ENCODE results near the gene VPS52. TPM values are rescaled to one million over a fixed set of nuclear protein-coding genes. Genes with fewer than 3 reads are reported as not detected.

Gene VPS52
- total RNA-seq, 2 donors from 2014 or later: 25.9 to 33.4 TPM

DNA sequence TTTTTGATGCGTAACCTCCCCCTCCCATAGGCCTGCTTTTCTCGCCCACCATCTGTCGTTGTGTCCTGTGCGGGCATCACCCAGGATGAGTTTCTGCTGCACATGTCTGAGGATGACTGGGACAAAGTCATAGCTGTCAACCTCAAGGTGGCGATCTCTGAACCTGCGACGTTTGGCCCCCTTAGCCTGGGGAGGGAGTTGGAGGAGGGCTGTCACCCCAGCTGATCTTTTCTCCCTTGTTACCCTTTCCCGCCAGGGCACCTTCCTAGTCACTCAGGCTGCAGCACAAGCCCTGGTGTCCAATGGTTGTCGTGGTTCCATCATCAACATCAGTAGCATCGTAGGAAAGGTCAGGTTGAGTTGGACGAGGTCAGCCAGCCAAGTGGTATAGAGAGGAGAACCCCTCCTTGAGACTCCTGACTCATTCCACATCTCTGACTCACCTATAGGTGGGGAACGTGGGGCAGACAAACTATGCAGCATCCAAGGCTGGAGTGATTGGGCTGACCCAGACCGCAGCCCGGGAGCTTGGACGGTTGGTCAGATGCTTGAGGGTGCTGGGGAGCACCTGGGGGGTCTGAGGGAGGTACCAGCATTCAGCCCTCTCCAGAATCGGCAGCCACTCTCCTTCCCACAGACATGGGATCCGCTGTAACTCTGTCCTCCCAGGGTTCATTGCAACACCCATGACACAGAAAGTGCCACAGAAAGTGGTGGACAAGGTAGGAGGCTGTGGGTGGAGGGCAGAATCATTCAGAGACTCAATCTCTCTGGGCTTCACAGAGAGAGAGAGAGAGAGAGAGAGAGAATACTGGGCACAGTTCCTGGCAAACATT, 66.3 kb downstream of the VPS52 start:
- DNase-seq (no peak), ATAC-seq (no peak)
- intact Hi-C loops (cut with DNase I): no loop called here

GRCh38 chr6:33204415-33205190, 67.1 kb downstream of the VPS52 start, which contains the start of gene HSD17B8:
Gene HSD17B8 (plus strand): TSS chr6:33204655. CDS start chr6:33204669, 14 bp downstream.
- DNase-seq (peak; percentile 97), ATAC-seq (peak; percentile 69 to 70)
- intact Hi-C loops (cut with DNase I): no loop called here

DNA sequence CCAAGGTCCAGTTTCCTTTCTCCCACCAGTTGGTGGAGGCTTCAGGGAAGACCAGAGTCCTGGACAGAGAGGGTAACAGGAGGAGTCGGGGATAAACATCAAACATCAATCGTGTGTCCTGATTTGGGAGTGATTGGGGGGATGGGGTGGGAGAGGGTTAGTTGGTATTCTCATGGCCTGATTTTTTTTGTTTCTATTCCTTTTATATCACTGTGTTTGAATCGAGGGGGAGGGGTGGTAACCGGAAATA, 67.6 kb downstream of the VPS52 start:
- ATAC-seq (no peak), DNase-seq (no peak)
- intact Hi-C loops (cut with DNase I): no loop called here

DNA sequence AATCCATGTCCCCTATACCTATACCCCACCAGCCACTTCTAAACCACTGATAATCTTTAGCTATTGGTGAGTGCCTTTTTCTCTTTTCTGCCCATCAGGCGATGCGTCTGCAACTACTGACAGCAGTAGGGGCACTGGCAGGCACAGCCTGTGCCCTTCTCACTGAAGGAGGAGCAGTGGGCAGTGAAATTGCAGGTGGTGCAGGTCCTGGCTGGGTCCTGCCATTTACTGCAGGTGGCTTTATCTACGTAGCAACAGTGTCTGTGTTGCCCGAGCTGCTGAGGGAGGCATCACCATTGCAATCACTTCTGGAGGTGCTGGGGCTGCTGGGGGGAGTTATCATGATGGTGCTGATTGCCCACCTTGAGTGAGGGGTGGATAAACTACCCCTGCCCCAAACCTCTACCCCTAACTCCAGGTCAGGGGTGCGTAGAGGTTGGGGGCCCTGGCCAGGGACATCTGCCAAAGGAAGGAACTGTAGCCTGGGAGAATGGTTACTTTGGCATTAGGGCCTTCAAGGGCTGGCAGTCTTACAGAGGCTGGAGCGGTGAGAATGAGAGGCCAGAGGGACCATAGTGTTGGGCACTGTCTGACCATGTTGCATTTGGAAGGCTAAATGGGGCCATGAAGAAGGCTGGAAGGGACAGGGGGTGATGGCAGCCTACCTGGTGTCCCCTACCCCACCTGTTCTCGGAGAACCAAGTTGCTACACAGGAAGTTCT, 68.1 kb downstream of the VPS52 start:
- intact Hi-C loops (cut with DNase I): no loop called here
- ATAC-seq: no peak
- no peak for DNase-seq

- DNase-seq (no peak), ATAC-seq (no peak)
- intact Hi-C loops (cut with DNase I): no loop called here
Observed at GRCh38 chr6:33202799-33203198, 68.9 kb downstream of the VPS52 start.

DNA sequence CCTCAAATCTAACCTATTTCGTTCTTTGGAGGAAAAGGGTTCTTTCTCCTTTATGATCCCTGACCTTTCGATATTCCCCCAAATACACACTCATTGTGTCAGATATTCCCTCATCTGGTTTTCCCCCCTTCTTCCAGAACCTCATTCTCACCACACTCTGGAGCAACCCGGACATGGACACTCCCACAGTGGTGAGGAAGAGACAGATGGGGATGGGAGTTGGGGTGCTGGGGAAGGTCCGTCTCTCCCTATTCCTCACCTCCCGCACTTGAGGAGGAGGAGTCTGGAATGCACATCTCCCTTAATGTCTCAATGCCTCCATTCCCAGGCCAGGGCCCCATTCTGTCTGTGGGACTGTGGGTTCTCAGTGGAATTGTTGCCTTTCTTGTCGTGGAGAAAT, 69.7 kb downstream of the VPS52 start:
- ATAC-seq: no peak
- intact Hi-C loops (cut with DNase I): no loop called here
- DNase-seq: no peak

- ATAC-seq (peak in 1 of 2 donors; percentile 1), DNase-seq (peak; percentile 51)
- intact Hi-C loops (cut with DNase I): no loop called here
Observed at GRCh38 chr6:33201147-33201545, 70.5 kb downstream of the VPS52 start.

Small RNA genes within 50 kb of the gene (microRNA-seq; reads per million reads assigned to microRNA genes)
- gene MIR219A1 (0.60 to 2.2 reads per million in 2 donors), gene MIR6834 (0 reads per million in 2 donors), gene MIR6873 (0 reads per million in 2 donors)

Other genes starting within 250 kb of the VPS52 start
- 10 to 100 TPM; 50.5 to 54.1 TPM for gene HLA-DPA1, start 198.2 kb downstream of the VPS52 start, total RNA-seq
- 10 to 100 TPM; 47.8 to 53.8 TPM for gene HLA-DPB1, start 195.9 kb downstream of the VPS52 start, total RNA-seq
- gene COL11A2, start 79.4 kb downstream of the VPS52 start, total RNA-seq: 1 to 10 TPM in 1 of 2 donors, under 1 TPM in 1; 0.94 to 1.3 TPM
- 10 to 100 TPM; 32.5 to 39.5 TPM for gene RXRB, start 71.2 kb downstream of the VPS52 start, total RNA-seq
- gene SLC39A7, start 71.0 kb downstream of the VPS52 start, total RNA-seq: 100 to 1,000 TPM in 1 of 2 donors, 10 to 100 TPM in 1; 80.1 to 132 TPM
- gene HSD17B8, start 67.2 kb downstream of the VPS52 start, total RNA-seq: 10 to 100 TPM; 13.3 to 14.3 TPM
- gene RING1, start 63.4 kb downstream of the VPS52 start, total RNA-seq: 10 to 100 TPM; 29.7 to 30.0 TPM
- 1,000 to 10,000 TPM; 1,167 to 1,230 TPM for gene RPS18, start 199 bp upstream of the VPS52 start, total RNA-seq
- 1 to 10 TPM; 7.5 to 9.8 TPM for gene B3GALT4, start 5.2 kb upstream of the VPS52 start, total RNA-seq
- 10 to 100 TPM; 19.0 to 31.6 TPM for gene WDR46, start 17.4 kb upstream of the VPS52 start, total RNA-seq
- 10 to 100 TPM; 43.9 to 47.5 TPM for gene PFDN6, start 17.7 kb upstream of the VPS52 start, total RNA-seq
- 10 to 100 TPM; 48.5 to 54.3 TPM for gene RGL2, start 27.1 kb upstream of the VPS52 start, total RNA-seq
- 10 to 100 TPM; 74.0 to 80.9 TPM for gene TAPBP, start 42.2 kb upstream of the VPS52 start, total RNA-seq
- 10 to 100 TPM; 14.1 to 15.7 TPM for gene ZBTB22, start 45.9 kb upstream of the VPS52 start, total RNA-seq
- 10 to 100 TPM; 16.2 to 22.5 TPM for gene DAXX, start 51.1 kb upstream of the VPS52 start, total RNA-seq
- gene KIFC1, start 119.9 kb upstream of the VPS52 start, total RNA-seq: 1 to 10 TPM in 1 of 2 donors, under 1 TPM in 1; 0.31 to 1.9 TPM
- 10 to 100 TPM; 49.5 to 58.3 TPM for gene PHF1, start 139.1 kb upstream of the VPS52 start, total RNA-seq
- 100 to 1,000 TPM; 114 to 126 TPM for gene CUTA, start 146.2 kb upstream of the VPS52 start, total RNA-seq
- gene SYNGAP1, start 148.2 kb upstream of the VPS52 start, total RNA-seq: 1 to 10 TPM; 9.0 to 9.8 TPM
- 1 to 10 TPM; 4.4 to 5.9 TPM for gene ZBTB9, start 182.7 kb upstream of the VPS52 start, total RNA-seq

Data from left cardiac atrium (tissue), 4 donors.